M059J (cell line): Measurements from ENCODE around the gene ZNF783. TPM values are rescaled to one million over a fixed set of nuclear protein-coding genes. Genes with fewer than 3 reads are reported as not detected.
"Not testable (repeated sequence)": the region's sequence is repeated elsewhere in the genome, so short reads cannot be mapped to it uniquely, and the experiment has no call there.

Experiments
- DNase-seq: peaks from one replicate; pipeline ENCODE4 v3.0.0-alpha.2; 2012; ENCODE audit warnings: low read depth
- total RNA-seq: library from RNA; depleted of rRNA; stranded (reverse); fragments of >200 nt; shearing (Covaris generic); gene quantifications from 2 replicates; pipeline ENCODE4 v1.2.3, GENCODE V29; 2014; rRNA removed

ZNF783 gene
- total RNA-seq, 1 experiment from 2014 or later: 3.1 TPM

DNA sequence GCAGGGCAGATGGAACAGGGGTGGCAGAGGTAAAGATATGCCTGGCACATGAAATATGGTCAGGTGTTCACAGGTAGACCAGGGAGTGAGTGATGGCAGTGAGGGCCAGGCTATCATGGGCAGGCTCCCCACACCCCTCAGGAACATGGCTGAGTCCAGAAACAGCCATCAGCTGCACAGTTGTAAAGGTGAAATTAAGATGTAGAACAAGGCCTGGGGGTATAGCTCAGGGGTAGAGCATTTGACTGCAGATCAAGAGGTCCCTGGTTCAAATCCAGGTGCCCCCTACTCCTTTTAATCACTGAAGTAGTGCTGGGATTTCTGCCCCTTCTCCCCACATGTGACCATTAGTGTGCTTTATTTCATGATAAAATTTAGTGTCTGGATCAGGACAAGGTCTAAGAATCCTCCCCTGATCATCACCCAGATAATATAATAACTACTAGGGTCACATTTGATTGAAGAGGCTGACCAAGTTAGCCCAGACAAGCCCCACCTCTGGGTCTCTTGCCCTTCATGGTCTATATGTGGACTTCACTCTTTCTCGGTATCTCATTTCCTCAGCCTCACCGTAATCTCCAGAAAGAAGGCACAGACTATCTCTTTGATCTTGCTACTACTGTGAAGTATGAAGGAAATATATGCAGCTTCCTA lies 69.0 kb downstream of the ZNF783 start:
- no peak for DNase-seq

DNA sequence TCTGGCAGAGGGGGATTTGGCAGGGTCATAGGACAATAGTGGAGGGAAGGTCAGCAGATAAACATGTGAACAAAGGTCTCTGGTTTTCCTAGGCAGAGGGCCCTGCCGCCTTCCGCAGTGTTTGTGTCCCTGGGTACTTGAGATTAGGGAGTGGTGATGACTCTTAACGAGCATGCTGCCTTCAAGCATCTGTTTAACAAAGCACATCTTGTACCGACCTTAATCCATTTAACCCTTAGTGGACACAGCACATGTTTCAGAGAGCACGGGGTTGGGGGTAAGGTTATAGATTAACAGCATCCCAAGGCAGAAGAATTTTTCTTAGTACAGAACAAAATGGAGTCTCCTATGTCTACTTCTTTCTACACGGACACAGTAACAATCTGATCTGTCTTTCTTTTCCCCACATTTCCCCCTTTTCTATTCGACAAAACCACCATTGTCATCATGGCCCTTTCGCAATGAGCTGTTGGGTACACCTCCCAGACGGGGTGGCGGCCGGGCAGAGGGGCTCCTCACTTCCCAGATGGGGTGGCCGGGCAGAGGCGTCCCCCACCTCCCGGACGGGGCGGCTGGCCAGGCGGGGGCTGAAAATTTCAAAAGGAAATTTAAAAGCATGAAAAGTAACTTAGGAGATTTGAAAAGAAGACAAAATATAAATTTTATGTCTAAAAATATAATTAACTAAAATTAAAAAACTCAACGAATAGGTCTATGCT lies 70.8 kb downstream of the ZNF783 start:
- DNase-seq: not testable (repeated sequence)

DNA sequence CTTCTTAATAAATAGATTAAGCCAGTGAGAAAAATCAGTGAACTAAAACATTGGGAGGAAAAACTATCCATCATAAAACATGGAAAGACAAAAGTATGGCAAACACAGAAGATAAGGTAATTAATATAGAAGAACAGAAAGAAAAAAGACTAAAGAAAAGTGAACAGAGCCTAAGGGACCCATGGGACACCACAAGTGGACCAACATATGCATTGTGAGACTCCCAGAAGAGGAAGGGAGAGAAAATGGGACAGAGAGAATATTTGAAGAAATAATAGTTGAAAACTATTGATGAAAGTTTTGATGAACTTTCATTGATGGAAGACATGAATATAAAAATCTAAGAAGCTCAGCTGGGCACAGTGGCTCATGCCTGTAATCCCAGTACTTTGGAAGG lies 71.3 kb downstream of the ZNF783 start:
- no peak for DNase-seq

DNA sequence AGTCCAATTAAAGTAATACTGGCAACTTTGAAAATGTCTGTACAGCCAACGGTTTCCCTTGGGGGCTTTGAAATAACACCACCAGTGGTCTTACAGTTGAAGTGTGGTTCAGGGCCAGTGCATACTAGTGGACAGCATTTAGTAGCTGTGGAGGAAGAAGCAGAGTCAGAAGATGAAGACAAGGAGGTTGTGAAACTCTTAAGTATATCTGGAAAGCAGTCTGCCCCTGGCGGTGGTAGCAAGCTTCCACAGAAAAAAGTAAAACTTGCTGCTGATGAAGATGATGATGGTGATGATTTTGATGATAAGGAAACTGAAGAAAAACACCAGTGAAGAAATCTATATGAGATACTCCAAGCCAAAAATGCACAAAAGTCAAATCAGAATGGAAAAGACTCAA lies 72.2 kb downstream of the ZNF783 start:
- no peak for DNase-seq

Other genes starting within 250 kb of the ZNF783 start
- 307 and 409 TPM in 2 replicates for gene PDIA4, start 233.7 kb upstream of the ZNF783 start, total RNA-seq
- gene ZNF786, start 171.5 kb upstream of the ZNF783 start, total RNA-seq: 3.3 and 3.9 TPM in 2 replicates
- 1.1 and 3.1 TPM in 2 replicates for gene ZNF425, start 135.9 kb upstream of the ZNF783 start, total RNA-seq
- gene ZNF398, start 114.7 kb upstream of the ZNF783 start, total RNA-seq: 16.0 and 20.9 TPM in 2 replicates
- gene ZNF282, start 66.7 kb upstream of the ZNF783 start, total RNA-seq: 9.9 and 21.4 TPM in 2 replicates
- gene ZNF212, start 22.5 kb upstream of the ZNF783 start, total RNA-seq: 7.5 and 9.6 TPM in 2 replicates
- gene ZNF777, start 198.9 kb downstream of the ZNF783 start, total RNA-seq: 6.3 and 9.9 TPM in 2 replicates
- gene ZNF746, start 235.6 kb downstream of the ZNF783 start, total RNA-seq: 10.3 and 17.5 TPM in 2 replicates